Right lobe of liver (tissue), 6 donors: Measurements from ENCODE around the gene EDN2. TPM values are rescaled to one million over a fixed set of nuclear protein-coding genes. Genes with fewer than 3 reads are reported as not detected.

ENCODE experiments used
- ATAC-seq, 4 donors: fragments of 200-7000 bp; cut with Tn5 transposase; one replicate each; pipeline ENCODE4 v1.9.1; 2020; ENCODE audit warnings: mild to moderate bottlenecking in 4 of 4, moderate library complexity in 4 of 4
- DNase-seq, 3 donors: peaks; one replicate each; pipeline ENCODE4 v3.0.0-alpha.2; 2020
- H3K27ac ChIP-seq, 3 donors: fragments of 200-600 bp; one replicate each; pipeline ENCODE4 v1.8.0; 2022
- H3K27me3 ChIP-seq, 2 donors: fragments of 200-600 bp; one replicate each; pipeline ENCODE4 v1.8.0; 2022
- H3K36me3 ChIP-seq, 4 donors: fragments of 200-600 bp; sonication (generic) in 1 of 4; one replicate each; pipeline versions ENCODE4 v1.5.1 to v1.8.0; 2017 to 2022; ENCODE audit warnings: control low read depth in 1 of 4
- H3K4me1 ChIP-seq, 4 donors: fragments of 200-600 bp; sonication (generic) in 1 of 4; one replicate each; pipeline versions ENCODE4 v1.5.1 to v1.8.0; 2017 to 2022; ENCODE audit warnings: control low read depth in 1 of 4
- H3K4me3 ChIP-seq, 3 donors: fragments of 200-600 bp; one replicate each; pipeline ENCODE4 v1.8.0; 2022
- H3K9me3 ChIP-seq, 4 donors: fragments of 200-600 bp; sonication (generic) in 1 of 4; one replicate each; pipeline versions ENCODE4 v1.5.1 to v1.8.0; 2017 to 2022; ENCODE audit warnings: control low read depth in 1 of 4
- CTCF ChIP-seq, 4 donors: fragments of 200-600 bp in 3 of 4; fragments of 450-650 bp in 1 of 4; IDR thresholded peaks; one replicate each; pipeline versions ENCODE4 v1.5.1 to v1.8.0; 2016 to 2022; ENCODE audit warnings: antibody characterized with exemption in 4 of 4, mild to moderate bottlenecking in 2 of 4
- POLR2A ChIP-seq: fragments of 450-650 bp; IDR thresholded peaks from one replicate; pipeline ENCODE4 v1.6.1; 2017; ENCODE audit warnings: antibody characterized with exemption, mild to moderate bottlenecking
- WGBS: methylation state at CpG from one replicate; pipeline ENCODE4 v1.1.6; 2018; ENCODE audit warnings: low coverage, low lambda C conversion rate; ENCODE audit not compliant: insufficient coverage; ENCODE audit errors: missing lambda C conversion rate; 5-methylcytosine and 5-hydroxymethylcytosine counted together
- intact Hi-C, 2 donors: fragments of 100-400 bp; cut with DNase I; formaldehyde crosslinking; loops; one replicate each; pipeline versions ENCODE4 v1.11.2 to v1.14.1; 2022
- total RNA-seq, 6 experiments: library from RNA; depleted of rRNA in 2 of 6; stranded (reverse); fragments of >200 nt in 2 of 6; fragmentation: NEBNext Ultra II Directional in 3 of 6; extraction: Animal tissue kit (Norgen Biotek cat#: 25700) in 3 of 6; gene quantifications; one replicate each; pipeline versions ENCODE4 v1.1.0 to v1.2.4, GENCODE V29; 2016 to 2023
- donor health status: DM: no; HTN: yes; CAD: no.
- donor health status: DM: no; HTN: no; CAD: no.
- donor health status: DM: no; HTN: no; CAD: no.
- donor health status: DM: no; HTN: yes; CAD: no.
- donor health status: DM: no; HTN: yes; CAD: no.

The EDN2 gene
- total RNA-seq, 6 experiments from 2014 or later = 0.18 to 1.6 (median 0.31) TPM; not detected in 2

- Histone ChIP-seq H3K36me3 (no peaks in the 10 kb centered on the region), H3K4me1 (peaks cover 0 to 10% (median 5%) of the 10 kb centered on the region in 4 donors), H3K4me3 (no peak overlapping the region), H3K27ac (no peak overlapping the region), H3K27me3 (no peaks in the 10 kb centered on the region), H3K9me3 (no peaks in the 10 kb centered on the region)
- 69% methylated on average over 10 of the region's 17 CpGs for WGBS
- ATAC-seq (no peak), DNase-seq (peak in 1 of 3 donors; percentile 35)
- no peak for TF ChIP-seq POLR2A
- TF ChIP-seq CTCF (IDR thresholded peaks at IDR 0.05) = no peak
- intact Hi-C loops = no loop called here
Observed at GRCh38 chr1:41494351-41495209, 10.1 kb upstream of the EDN2 start.

- Histone ChIP-seq H3K27ac (no peak overlapping the region), H3K36me3 (no peaks in the 10 kb centered on the region), H3K4me3 (no peak overlapping the region), H3K27me3 (no peaks in the 10 kb centered on the region), H3K4me1 (peaks cover 0 to 10% (median 5%) of the 10 kb centered on the region in 4 donors), H3K9me3 (no peaks in the 10 kb centered on the region)
- TF ChIP-seq POLR2A (no peak), CTCF (IDR thresholded peaks at IDR 0.05) (no peak)
- ATAC-seq = no peak
- intact Hi-C loops = no loop called here
- WGBS = 83% methylated on average over 4 of the region's 9 CpGs
- DNase-seq = peak in 1 of 3 donors; percentile 37
Observed at GRCh38 chr1:41493626-41494350, 9.3 kb upstream of the EDN2 start.

- peaks cover 0 to 10% (median 5%) of the 10 kb centered on the region in 4 donors for H3K4me1 ChIP-seq
- H3K27ac ChIP-seq = no peak overlapping the region
- TF ChIP-seq POLR2A (no peak), CTCF (IDR thresholded peaks at IDR 0.05) (no peak)
- WGBS = no CpG with 5 or more reads among the region's 5 CpGs
- no peaks in the 10 kb centered on the region for H3K36me3 ChIP-seq
- H3K27me3 ChIP-seq = no peaks in the 10 kb centered on the region
- intact Hi-C loops = no loop called here
- no peak overlapping the region for H3K4me3 ChIP-seq
- DNase-seq = peak in 1 of 3 donors; percentile 53
- no peak for ATAC-seq
- H3K9me3 ChIP-seq = no peaks in the 10 kb centered on the region
Observed at GRCh38 chr1:41493117-41493536, 8.6 kb upstream of the EDN2 start.

GRCh38 chr1:41492341-41492848 is 7.9 kb upstream of the EDN2 start:
- intact Hi-C loops = no loop called here
- Histone ChIP-seq H3K4me1 (peaks cover 0 to 10% (median 5%) of the 10 kb centered on the region in 4 donors), H3K27me3 (no peaks in the 10 kb centered on the region), H3K36me3 (no peaks in the 10 kb centered on the region), H3K27ac (no peak overlapping the region), H3K4me3 (no peak overlapping the region), H3K9me3 (no peaks in the 10 kb centered on the region)
- 60% methylated on average over 1 of the region's 7 CpGs for WGBS
- peak in 1 of 3 donors; percentile 31 for DNase-seq
- peak in 3 of 4 donors; percentile 34 to 48 (median 48) for TF ChIP-seq CTCF (IDR thresholded peaks at IDR 0.05)
- TF ChIP-seq POLR2A = no peak
- ATAC-seq = peak in 1 of 4 donors; percentile 13
